Measurements from ENCODE around the gene C1orf232.

The C1orf232 gene

GRCh38 chr1:26145960-26146294 lies 22.8 kb downstream of the C1orf232 start:
- TF ChIP-seq, protein P1, sequence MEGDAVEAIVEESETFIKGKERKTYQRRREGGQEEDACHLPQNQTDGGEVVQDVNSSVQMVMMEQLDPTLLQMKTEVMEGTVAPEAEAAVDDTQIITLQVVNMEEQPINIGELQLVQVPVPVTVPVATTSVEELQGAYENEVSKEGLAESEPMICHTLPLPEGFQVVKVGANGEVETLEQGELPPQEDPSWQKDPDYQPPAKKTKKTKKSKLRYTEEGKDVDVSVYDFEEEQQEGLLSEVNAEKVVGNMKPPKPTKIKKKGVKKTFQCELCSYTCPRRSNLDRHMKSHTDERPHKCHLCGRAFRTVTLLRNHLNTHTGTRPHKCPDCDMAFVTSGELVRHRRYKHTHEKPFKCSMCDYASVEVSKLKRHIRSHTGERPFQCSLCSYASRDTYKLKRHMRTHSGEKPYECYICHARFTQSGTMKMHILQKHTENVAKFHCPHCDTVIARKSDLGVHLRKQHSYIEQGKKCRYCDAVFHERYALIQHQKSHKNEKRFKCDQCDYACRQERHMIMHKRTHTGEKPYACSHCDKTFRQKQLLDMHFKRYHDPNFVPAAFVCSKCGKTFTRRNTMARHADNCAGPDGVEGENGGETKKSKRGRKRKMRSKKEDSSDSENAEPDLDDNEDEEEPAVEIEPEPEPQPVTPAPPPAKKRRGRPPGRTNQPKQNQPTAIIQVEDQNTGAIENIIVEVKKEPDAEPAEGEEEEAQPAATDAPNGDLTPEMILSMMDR (IDR thresholded peaks at IDR 0.05; ENCODE audit: low read depth, low read length, missing control alignments) = no peak
- no peak for DNase-seq (ENCODE audit: low read depth)
- H3K4me3 ChIP-seq (ENCODE audit: low read depth, low read length) = no peak overlapping the region
- in situ Hi-C loops (cut with HindIII; ENCODE audit: low sequenced_read_pairs) = loop anchor here (5.0 kb wide), 1 partner anchor 44 kb away; no protein-coding TSS in a partner anchor

GRCh38 chr1:26145041-26145959 lies 23.5 kb downstream of the C1orf232 start:
- DNase-seq (ENCODE audit: low read depth) = peak; percentile 75
- in situ Hi-C loops (cut with HindIII; ENCODE audit: low sequenced_read_pairs) = loop anchor here (5.0 kb wide), 1 partner anchor 43 kb away; no protein-coding TSS in a partner anchor
- TF ChIP-seq, protein P1 (IDR thresholded peaks at IDR 0.05; ENCODE audit: low read depth, low read length, missing control alignments) = peak; percentile 79
- H3K4me3 ChIP-seq (ENCODE audit: low read depth, low read length) = no peak overlapping the region

DNA sequence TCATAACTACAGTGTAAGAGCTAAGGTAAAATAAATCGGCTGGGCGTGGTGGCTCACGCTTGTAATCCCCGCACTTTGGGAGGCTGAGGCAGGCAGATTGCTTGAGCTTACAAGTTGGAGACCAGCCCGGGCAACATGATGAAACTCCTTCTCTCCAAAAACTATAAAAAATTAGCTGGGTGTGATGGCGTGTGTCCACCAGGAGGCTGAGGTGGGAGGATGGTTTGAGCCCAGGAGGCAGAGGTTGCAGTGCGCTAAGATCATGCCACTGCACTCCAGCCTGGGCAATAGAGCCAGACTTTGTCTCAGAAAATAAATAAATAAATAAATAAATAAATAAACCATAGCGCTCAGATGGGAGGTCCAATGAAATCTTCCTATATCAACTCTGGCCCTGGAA lies 26.6 kb downstream of the C1orf232 start:
- TF ChIP-seq, protein P1 (IDR thresholded peaks at IDR 0.05; ENCODE audit: low read depth, low read length, missing control alignments) = no peak

GRCh38 chr1:26138974-26139558 lies 29.7 kb downstream of the C1orf232 start:
- no peak for DNase-seq (ENCODE audit: low read depth)
- in situ Hi-C loops (cut with HindIII; ENCODE audit: low sequenced_read_pairs) = no loop called here
- H3K4me3 ChIP-seq (ENCODE audit: low read depth, low read length) = no peak overlapping the region
- TF ChIP-seq, protein P1 (IDR thresholded peaks at IDR 0.05; ENCODE audit: low read depth, low read length, missing control alignments) = no peak

More for the DNA sequence above, 26.6 kb downstream of the C1orf232 start:
- H3K4me3 ChIP-seq (ENCODE audit: low read depth, low read length) = no peak overlapping the region
- in situ Hi-C loops (cut with HindIII; ENCODE audit: low sequenced_read_pairs) = no loop called here
- DNase-seq (ENCODE audit: low read depth) = no peak

- H3K4me3 ChIP-seq (ENCODE audit: low read depth, low read length) = no peak overlapping the region
- no peak for DNase-seq (ENCODE audit: low read depth)
- in situ Hi-C loops (cut with HindIII; ENCODE audit: low sequenced_read_pairs) = no loop called here
- TF ChIP-seq, protein P1 (IDR thresholded peaks at IDR 0.05; ENCODE audit: low read depth, low read length, missing control alignments) = no peak
Observed at GRCh38 chr1:26134466-26134865, 34.3 kb downstream of the C1orf232 start.

- in situ Hi-C loops (cut with HindIII; ENCODE audit: low sequenced_read_pairs) = no loop called here
- TF ChIP-seq, protein P1 (IDR thresholded peaks at IDR 0.05; ENCODE audit: low read depth, low read length, missing control alignments) = no peak
- H3K4me3 ChIP-seq (ENCODE audit: low read depth, low read length) = no peak overlapping the region
- no peak for DNase-seq (ENCODE audit: low read depth)
Observed at GRCh38 chr1:26132834-26133167, 36.0 kb downstream of the C1orf232 start.

Data from astrocyte of the cerebellum (primary cell).